Measurements from ENCODE around the gene ACTR1B. TPM values are rescaled to one million over a fixed set of nuclear protein-coding genes. Genes with fewer than 3 reads are reported as not detected.
"Not testable (repeated sequence)": the region's sequence is repeated elsewhere in the genome, so short reads cannot be mapped to it uniquely, and the experiment has no call there.

Gene ACTR1B
- total RNA-seq, 1 donor from 2014 or later = 39.5 TPM

DNA sequence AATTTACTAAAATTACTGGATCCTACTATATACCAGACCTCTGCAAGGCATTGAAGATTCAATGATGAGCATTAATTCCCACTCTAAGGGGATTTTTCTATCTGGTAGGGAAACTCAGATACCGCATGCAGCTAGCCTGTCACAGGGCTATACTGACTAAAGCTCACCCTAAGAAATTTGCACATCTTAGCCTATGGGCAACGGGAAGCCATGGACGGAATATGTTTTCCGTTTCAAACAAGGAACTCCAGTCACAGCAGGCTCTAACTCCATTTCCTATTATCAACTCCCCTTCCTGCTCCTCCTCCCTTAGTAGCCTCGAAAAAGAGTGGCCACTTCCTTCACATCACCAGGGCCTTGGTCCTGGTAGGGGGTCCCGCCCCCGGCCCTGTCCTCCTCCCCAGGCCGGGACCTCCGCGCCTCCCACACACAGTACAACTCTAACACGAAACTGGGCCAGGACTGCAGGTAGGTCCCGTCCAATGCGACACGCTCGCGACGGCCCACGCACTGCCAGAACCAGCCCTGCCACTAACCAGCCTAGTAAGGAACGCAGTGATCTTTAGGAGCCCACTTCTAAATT, 18.6 kb downstream of the ACTR1B start:
- intact Hi-C loops (cut with DNase I) = no loop called here
- no peak for DNase-seq (ENCODE audit: extremely low spot score in 2 of 2)
- TF ChIP-seq POLR2AphosphoS5 (IDR thresholded peaks at IDR 0.05; ENCODE audit: insufficient read depth in 1 of 2, low read depth in 1 of 2) (no peak), POLR2A (IDR thresholded peaks at IDR 0.05) (no peak)
- TF ChIP-seq, protein P1, sequence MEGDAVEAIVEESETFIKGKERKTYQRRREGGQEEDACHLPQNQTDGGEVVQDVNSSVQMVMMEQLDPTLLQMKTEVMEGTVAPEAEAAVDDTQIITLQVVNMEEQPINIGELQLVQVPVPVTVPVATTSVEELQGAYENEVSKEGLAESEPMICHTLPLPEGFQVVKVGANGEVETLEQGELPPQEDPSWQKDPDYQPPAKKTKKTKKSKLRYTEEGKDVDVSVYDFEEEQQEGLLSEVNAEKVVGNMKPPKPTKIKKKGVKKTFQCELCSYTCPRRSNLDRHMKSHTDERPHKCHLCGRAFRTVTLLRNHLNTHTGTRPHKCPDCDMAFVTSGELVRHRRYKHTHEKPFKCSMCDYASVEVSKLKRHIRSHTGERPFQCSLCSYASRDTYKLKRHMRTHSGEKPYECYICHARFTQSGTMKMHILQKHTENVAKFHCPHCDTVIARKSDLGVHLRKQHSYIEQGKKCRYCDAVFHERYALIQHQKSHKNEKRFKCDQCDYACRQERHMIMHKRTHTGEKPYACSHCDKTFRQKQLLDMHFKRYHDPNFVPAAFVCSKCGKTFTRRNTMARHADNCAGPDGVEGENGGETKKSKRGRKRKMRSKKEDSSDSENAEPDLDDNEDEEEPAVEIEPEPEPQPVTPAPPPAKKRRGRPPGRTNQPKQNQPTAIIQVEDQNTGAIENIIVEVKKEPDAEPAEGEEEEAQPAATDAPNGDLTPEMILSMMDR (IDR thresholded peaks at IDR 0.05) = no peak

DNA sequence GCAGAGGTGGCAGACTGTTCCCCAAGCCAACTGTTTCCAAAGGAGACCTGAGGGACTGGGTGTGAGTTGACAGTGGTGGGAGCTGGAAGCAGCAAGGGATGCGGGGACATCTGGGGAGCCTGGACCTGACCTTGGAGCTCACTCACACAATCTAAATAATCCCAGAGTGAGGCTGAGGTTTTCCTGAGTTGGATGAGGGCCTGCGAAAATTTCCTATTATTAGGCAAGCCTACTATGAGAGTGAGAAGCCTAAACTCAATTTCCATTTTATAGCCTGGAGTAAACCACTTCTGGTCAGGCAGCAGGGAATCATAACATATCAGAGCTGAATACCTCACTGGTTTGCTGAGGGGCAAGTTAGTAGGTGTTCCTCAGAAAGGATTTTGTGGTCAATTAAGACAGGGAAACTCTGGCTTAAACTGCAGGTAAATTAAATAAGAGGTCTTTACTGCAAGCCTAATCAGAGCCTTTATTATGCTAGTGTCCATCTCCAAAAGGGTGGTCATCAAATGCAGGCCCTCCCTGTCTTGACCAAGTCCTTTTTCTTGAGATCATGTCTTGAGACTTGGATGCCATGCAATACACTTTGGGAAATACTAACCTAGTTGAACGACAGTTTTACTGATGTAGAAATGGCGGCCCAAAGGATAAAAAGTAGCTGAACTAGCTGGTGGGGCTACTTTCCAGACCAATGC, 19.7 kb downstream of the ACTR1B start:
- Histone ChIP-seq H3K27me3 (no peaks in the 10 kb centered on the region), H3K4me1 (peaks cover 21% of the 10 kb centered on the region), H3K4me3 (no peak overlapping the region), H3K36me3 (peaks cover 0 to 17% of the 10 kb centered on the region in 2 donors), H3K27ac (no peak overlapping the region), H3K9me3 (no peaks in the 10 kb centered on the region)
- intact Hi-C loops (cut with DNase I) = no loop called here
- no peak for DNase-seq (ENCODE audit: extremely low spot score in 2 of 2)
- TF ChIP-seq, protein P1 (IDR thresholded peaks at IDR 0.05) = no peak
- no peak for TF ChIP-seq POLR2AphosphoS5 (IDR thresholded peaks at IDR 0.05; ENCODE audit: insufficient read depth in 1 of 2, low read depth in 1 of 2)
- no peak for TF ChIP-seq POLR2A (IDR thresholded peaks at IDR 0.05)

More for the DNA sequence above, 18.6 kb downstream of the ACTR1B start:
- no peaks in the 10 kb centered on the region for H3K27me3 ChIP-seq
- peaks cover 21% of the 10 kb centered on the region for H3K4me1 ChIP-seq
- peaks cover 0 to 23% of the 10 kb centered on the region in 2 donors for H3K36me3 ChIP-seq
- H3K4me3 ChIP-seq = peak overlapping the region; percentile 74 to 97
- peak overlapping the region; percentile 96 for H3K27ac ChIP-seq
- H3K9me3 ChIP-seq = no peaks in the 10 kb centered on the region

- H3K27ac ChIP-seq; intact Hi-C loops (cut with DNase I): not testable (repeated sequence)
Observed at GRCh38 chr2:97626049-97626430, 37.8 kb downstream of the ACTR1B start.

GRCh38 chr2:97625354-97626048, 38.3 kb downstream of the ACTR1B start:
- H3K36me3 ChIP-seq; H3K9me3 ChIP-seq; DNase-seq (ENCODE audit: extremely low spot score in 2 of 2); H3K4me1 ChIP-seq; intact Hi-C loops (cut with DNase I); H3K4me3 ChIP-seq; H3K27ac ChIP-seq; H3K27me3 ChIP-seq: not testable (repeated sequence)

More at GRCh38 chr2:97626049-97626430, 37.8 kb downstream of the ACTR1B start:
- not testable (repeated sequence) for H3K9me3 ChIP-seq; H3K27me3 ChIP-seq; H3K4me1 ChIP-seq; H3K4me3 ChIP-seq; DNase-seq (ENCODE audit: extremely low spot score in 2 of 2); H3K36me3 ChIP-seq

GRCh38 chr2:97622976-97623375, 40.9 kb downstream of the ACTR1B start:
- DNase-seq (ENCODE audit: extremely low spot score in 2 of 2); intact Hi-C loops (cut with DNase I); H3K36me3 ChIP-seq; H3K27ac ChIP-seq; H3K4me1 ChIP-seq; H3K27me3 ChIP-seq; H3K4me3 ChIP-seq; H3K9me3 ChIP-seq: not testable (repeated sequence)

GRCh38 chr2:97620492-97620891, 43.4 kb downstream of the ACTR1B start:
- H3K4me1 ChIP-seq; intact Hi-C loops (cut with DNase I): not testable (repeated sequence)

DNA sequence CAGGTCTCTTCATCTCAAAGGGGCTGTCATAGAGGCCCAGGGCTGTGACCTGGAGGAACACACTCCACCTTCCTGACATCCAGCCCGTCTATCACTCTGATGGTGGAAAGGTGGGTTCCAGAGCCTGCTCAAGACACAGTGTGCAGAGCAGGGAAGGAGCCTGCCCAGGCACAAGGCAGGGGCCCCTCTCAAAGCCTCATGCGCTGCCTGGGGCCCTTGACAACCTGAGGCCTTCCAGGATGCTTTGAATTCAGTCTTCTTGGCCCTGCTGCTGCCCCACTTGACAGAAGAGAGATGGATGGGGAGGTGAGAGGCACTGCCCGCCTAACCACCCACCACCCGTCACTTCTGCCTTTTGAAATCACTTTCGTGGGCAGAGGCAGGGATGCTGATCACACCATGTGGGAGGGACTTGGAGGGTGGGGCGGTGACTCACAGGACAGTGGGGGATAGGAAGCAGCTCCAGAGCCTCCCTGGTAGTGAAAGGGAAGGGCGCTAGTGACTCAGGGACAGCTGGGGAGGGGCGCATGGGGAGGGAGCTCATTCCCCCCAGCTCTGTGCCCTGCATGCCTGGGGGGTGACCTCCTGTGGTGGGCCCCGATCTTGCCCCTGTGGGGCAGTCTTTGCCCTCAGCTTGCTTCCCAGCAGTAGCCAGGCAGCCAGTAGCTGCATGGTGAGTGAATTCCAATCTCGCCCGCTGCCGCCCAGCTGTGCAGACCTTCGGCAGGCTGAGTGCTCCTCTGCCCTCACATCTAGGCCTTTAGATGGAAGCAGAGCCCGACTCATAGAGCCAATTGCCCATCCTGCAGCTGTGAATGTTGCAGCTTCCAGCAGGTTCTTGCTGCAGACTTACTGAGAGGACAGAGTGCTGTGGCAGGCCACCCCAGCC, 44.7 kb downstream of the ACTR1B start:
- H3K9me3 ChIP-seq; H3K4me3 ChIP-seq; H3K4me1 ChIP-seq; intact Hi-C loops (cut with DNase I); DNase-seq (ENCODE audit: extremely low spot score in 2 of 2); H3K36me3 ChIP-seq; H3K27me3 ChIP-seq; H3K27ac ChIP-seq: not testable (repeated sequence)

More at GRCh38 chr2:97620492-97620891, 43.4 kb downstream of the ACTR1B start:
- not testable (repeated sequence) for H3K9me3 ChIP-seq; H3K27ac ChIP-seq; H3K4me3 ChIP-seq; H3K36me3 ChIP-seq; H3K27me3 ChIP-seq; DNase-seq (ENCODE audit: extremely low spot score in 2 of 2)
